Nephron progenitor cell (in vitro differentiated cells): Measurements from ENCODE around the gene FAM83D.

Source experiments
- DNase-seq: peaks from one replicate; pipeline ENCODE4 v3.0.0; 2021
- H3K27ac Mint-ChIP-seq: 2 replicates; pipeline ENCODE4 v1.8.0; 2021; ENCODE audit warnings: mild to moderate bottlenecking, moderate library complexity, mixed read lengths
- H3K27me3 Mint-ChIP-seq: 2 replicates; pipeline ENCODE4 v1.8.0; 2021; ENCODE audit warnings: mild to moderate bottlenecking, low read depth, mixed read lengths; ENCODE audit not compliant: poor library complexity
- H3K36me3 Mint-ChIP-seq: 2 replicates; pipeline ENCODE4 v1.8.0; 2021; ENCODE audit warnings: low read depth, mixed read lengths
- H3K4me1 Mint-ChIP-seq: 2 replicates; pipeline ENCODE4 v1.8.0; 2021; ENCODE audit warnings: mixed read lengths
- H3K4me3 Mint-ChIP-seq: 2 replicates; pipeline ENCODE4 v1.8.0; 2021; ENCODE audit warnings: mild to moderate bottlenecking, moderate library complexity, mixed read lengths
- H3K9me3 Mint-ChIP-seq: 2 replicates; pipeline ENCODE4 v1.8.0; 2021; ENCODE audit warnings: mild to moderate bottlenecking, moderate library complexity, mixed read lengths
- CTCF ChIP-seq: fragments of 200-600 bp; sonication (generic); IDR thresholded peaks from 2 replicates; pipeline ENCODE4 v1.5.0; 2021; ENCODE audit warnings: antibody characterized with exemption

The FAM83D gene

DNA sequence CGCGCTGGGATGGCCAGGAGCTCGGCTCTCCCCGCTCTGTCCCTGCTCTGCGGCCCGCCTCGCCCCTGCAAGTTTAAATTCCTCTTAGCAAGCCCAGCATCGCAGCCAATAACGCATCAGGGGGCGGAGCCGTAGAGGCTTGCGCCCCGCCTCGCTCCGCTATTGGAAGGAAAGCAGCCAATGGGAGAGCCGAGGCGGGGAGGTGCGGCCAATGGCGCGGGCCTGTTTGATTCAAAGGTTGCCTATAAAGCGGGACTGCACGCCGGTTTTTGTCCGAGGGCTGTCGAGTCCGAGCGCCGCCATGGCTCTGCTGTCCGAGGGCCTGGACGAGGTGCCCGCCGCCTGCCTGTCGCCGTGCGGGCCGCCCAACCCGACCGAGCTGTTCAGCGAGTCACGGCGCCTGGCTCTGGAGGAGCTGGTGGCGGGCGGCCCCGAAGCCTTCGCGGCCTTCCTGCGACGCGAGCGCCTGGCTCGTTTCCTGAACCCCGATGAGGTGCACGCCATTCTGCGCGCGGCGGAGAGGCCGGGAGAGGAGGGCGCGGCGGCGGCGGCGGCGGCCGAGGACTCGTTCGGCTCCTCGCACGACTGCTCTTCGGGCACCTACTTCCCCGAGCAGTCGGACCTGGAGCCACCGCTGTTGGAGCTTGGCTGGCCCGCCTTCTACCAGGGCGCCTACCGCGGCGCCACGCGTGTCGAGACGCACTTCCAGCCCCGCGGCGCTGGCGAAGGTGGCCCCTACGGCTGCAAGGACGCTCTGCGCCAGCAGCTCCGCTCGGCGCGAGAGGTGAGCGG lies at the start of gene FAM83D:
Gene FAM83D (plus strand): TSS at position 276 of the 792 bp plus-strand sequence. CDS start 26 bp downstream, at position 302.
- no peak within 1 kb of the TSS for H3K27ac Mint-ChIP-seq
- H3K27me3 Mint-ChIP-seq: peaks cover 4% of the 10 kb centered on the region
- no peak for TF ChIP-seq CTCF
- DNase-seq: peak; percentile 94
- H3K9me3 Mint-ChIP-seq: peaks cover 4% of the 10 kb centered on the region
- H3K4me1 Mint-ChIP-seq: peaks cover 29% of the 10 kb centered on the region
- H3K36me3 Mint-ChIP-seq: peaks cover 14% of the 10 kb centered on the region
- peak within 1 kb of the TSS; percentile 89 for H3K4me3 Mint-ChIP-seq

DNA sequence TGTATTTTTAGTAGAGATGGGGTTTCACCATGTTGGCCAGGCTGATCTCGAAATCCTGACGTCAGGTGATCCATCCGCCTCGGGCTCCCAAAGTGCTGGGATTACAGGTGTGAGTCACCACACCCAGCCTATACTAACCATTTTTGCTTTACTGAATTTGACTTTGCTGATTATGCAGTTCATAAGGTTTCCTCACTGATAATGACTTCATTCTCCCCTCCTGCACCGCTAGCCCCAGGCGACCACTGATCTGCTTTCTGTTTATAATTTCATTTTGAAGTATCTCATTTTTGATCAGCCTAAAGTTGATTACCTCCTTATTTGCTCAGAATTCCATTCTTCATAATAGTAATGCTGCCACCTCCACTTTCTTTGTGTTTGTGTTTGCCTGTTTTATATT lies 48.7 kb upstream of the FAM83D start:
- Mint-ChIP-seq H3K4me3 (no peak overlapping the region), H3K9me3 (no peaks in the 10 kb centered on the region), H3K36me3 (no peaks in the 10 kb centered on the region), H3K27me3 (peaks cover 74% of the 10 kb centered on the region), H3K27ac (no peak overlapping the region), H3K4me1 (no peaks in the 10 kb centered on the region)
- DNase-seq: no peak
- TF ChIP-seq CTCF: no peak

DNA sequence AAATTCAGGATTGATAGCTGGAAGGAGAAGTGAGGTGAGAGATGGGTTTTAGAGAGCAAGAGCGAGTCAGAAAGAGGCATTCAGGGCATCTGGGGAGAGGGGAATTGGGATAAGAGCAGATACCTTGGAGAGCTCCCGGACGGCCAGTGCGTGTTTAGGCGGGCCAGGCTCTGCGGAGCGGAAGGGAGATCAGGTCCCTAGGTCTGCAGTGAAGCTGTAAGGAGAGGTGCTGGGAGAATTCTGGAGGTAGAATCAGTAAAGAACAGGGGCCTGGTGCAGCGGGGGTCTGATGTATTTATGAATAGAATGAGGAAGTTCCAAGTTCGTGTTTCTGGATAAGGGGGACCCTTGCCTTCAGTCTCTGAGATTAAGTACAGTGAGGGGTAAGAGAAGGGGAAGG lies 47.4 kb upstream of the FAM83D start:
- no peaks in the 10 kb centered on the region for H3K36me3 Mint-ChIP-seq
- no peak overlapping the region for H3K4me3 Mint-ChIP-seq
- peak; percentile 72 for DNase-seq
- TF ChIP-seq CTCF: no peak
- peaks cover 74% of the 10 kb centered on the region for H3K27me3 Mint-ChIP-seq
- H3K27ac Mint-ChIP-seq: no peak overlapping the region
- no peaks in the 10 kb centered on the region for H3K4me1 Mint-ChIP-seq
- H3K9me3 Mint-ChIP-seq: no peaks in the 10 kb centered on the region

GRCh38 chr20:38880952-38881735 lies 45.1 kb upstream of the FAM83D start:
- H3K27ac Mint-ChIP-seq: no peak overlapping the region
- H3K9me3 Mint-ChIP-seq: no peaks in the 10 kb centered on the region
- H3K36me3 Mint-ChIP-seq: no peaks in the 10 kb centered on the region

GRCh38 chr20:38881806-38882440 lies 44.3 kb upstream of the FAM83D start:
- Mint-ChIP-seq H3K27me3 (peaks cover 73% of the 10 kb centered on the region), H3K27ac (no peak overlapping the region), H3K36me3 (no peaks in the 10 kb centered on the region), H3K4me1 (no peaks in the 10 kb centered on the region), H3K9me3 (no peaks in the 10 kb centered on the region), H3K4me3 (no peak overlapping the region)
- no peak for DNase-seq
- no peak for TF ChIP-seq CTCF

More at GRCh38 chr20:38880952-38881735, 45.1 kb upstream of the FAM83D start:
- Mint-ChIP-seq H3K4me1 (no peaks in the 10 kb centered on the region), H3K4me3 (no peak overlapping the region), H3K27me3 (peaks cover 73% of the 10 kb centered on the region)
- no peak for DNase-seq
- no peak for TF ChIP-seq CTCF
